H7 (cell line): ENCODE results near the gene DDX5. TPM values are rescaled to one million over a fixed set of nuclear protein-coding genes. Genes with fewer than 3 reads are reported as not detected.

Experiments used
- DNase-seq: peaks from one replicate; pipeline ENCODE4 v3.0.0; 2012
- H3K27me3 ChIP-seq: 2 replicates; pipeline ENCODE4 v1.6.0; 2011; ENCODE audit warnings: mild to moderate bottlenecking, low read length; ENCODE audit not compliant: control insufficient read depth, insufficient read depth
- H3K36me3 ChIP-seq: replicated peaks from 2 replicates; pipeline ENCODE4 v1.5.1; 2011; ENCODE audit warnings: low read length; ENCODE audit not compliant: control insufficient read depth, insufficient read depth
- H3K4me3 ChIP-seq: 2 replicates; pipeline ENCODE4 v1.5.1; 2011; ENCODE audit warnings: low read depth, mild to moderate bottlenecking, control low read depth, low read length, moderate library complexity; ENCODE audit not compliant: insufficient read depth
- total RNA-seq: library from RNA; depleted of rRNA; stranded (reverse); fragments of >200 nt; shearing (Covaris generic); gene quantifications from 2 replicates; pipeline ENCODE4 v1.2.3, GENCODE V29; 2014

The DDX5 gene
- total RNA-seq, 1 experiment from 2014 or later: 163 TPM

DNA sequence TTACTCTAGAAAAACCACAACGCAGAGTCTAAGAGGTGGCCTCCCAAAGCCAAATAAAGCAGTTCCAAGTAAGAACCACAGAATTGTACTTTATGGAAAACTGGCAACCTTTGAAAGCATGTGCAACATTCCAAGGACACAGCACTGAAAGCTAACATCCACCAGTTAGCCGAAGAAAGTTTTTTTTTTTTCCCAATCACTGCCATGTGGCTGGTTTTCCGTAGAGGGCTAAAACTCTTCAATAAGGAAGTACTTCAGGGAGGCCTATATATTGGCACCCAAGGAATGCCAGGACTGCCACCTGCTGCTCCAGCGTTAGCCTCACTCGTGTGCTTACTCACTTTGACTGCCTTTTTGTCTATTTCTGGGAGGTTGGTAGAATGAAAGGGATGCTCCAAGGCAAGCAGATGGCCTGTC lies 25.9 kb upstream of the DDX5 start:
- no peak for DNase-seq
- H3K4me3 ChIP-seq: no peak overlapping the region
- peaks cover 63% of the 10 kb centered on the region for H3K36me3 ChIP-seq
- no peaks in the 10 kb centered on the region for H3K27me3 ChIP-seq

DNA sequence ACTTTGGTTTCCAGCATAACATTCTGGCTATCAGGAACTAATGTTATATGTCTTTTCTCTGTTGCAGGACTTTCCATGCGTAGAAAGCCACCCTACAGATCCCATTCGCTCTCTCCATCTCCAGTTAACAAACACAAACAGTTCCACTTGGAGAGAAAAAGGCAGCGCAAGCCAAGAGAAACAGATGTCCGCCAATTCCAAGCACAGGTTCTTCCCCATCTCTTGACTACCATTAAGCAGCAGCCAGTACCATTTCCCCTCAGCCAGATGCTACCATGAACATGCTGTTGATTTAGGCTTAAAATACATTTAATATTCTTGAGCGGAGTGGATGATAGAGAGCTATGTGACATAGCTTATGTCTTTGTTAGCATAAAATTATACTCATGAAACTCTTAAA lies 23.1 kb upstream of the DDX5 start:
- Histone ChIP-seq H3K36me3 (peaks cover 57% of the 10 kb centered on the region), H3K4me3 (no peak overlapping the region), H3K27me3 (no peaks in the 10 kb centered on the region)
- DNase-seq: no peak

DNA sequence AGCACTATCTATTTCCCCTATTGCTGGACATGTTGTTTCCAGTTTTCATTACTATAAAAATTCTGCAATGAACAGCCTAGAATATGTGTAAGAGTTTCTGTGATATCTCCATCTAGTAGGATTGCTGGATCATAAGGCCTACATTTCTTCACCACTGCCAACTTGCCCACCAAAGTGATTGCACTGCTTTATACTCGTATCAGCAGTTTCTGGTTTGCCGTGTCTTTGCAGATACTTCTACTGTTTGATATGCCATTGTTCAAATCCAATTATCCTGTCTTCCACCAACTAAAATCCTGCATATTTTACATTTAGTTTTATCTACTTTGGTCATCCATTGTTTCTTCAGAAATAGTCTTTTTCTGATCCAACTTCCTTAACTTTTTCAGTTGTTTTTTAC lies 21.8 kb upstream of the DDX5 start:
- DNase-seq: no peak
- no peaks in the 10 kb centered on the region for H3K27me3 ChIP-seq
- H3K4me3 ChIP-seq: no peak overlapping the region
- peaks cover 53% of the 10 kb centered on the region for H3K36me3 ChIP-seq

DNA sequence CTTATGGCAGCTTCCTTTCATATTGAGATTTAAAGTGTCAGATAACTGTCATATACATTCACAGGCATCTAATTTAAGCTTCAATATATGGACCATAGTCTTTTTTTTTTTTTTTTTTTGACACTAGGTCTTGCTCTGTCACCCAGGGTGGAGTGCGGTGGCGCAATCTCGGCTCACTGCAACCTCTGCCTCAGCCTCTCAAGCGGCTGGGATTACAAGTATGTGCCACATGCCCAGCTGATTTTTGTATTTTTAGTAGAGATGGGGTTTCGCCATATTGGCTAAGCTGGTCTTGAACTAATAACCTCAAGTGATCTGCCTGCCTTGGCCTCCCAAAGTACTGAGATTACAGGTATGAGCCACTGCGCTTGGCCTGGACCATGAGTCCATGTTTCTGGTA lies 14.3 kb upstream of the DDX5 start:
- Histone ChIP-seq H3K36me3 (peaks cover 25% of the 10 kb centered on the region), H3K4me3 (no peak overlapping the region)

DNA sequence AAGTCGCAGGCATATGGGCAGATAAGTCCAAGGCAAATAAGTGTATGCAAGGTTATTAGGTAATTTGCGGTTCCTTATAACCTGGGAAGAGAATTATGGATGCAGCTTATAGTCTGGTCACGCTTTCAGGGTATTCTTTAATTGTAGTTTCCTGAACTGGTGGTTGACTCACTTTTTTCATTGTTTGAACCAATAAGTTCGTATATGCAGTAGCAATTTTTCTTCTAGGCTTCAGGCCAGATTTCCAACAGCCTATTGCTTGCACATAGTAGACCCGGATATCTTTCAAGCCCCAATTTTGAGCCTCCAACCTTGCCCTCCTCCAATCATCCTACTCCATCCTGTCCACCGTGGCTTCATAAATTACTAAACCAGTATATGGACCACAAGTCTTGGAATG lies 13.5 kb upstream of the DDX5 start:
- no peak overlapping the region for H3K4me3 ChIP-seq
- H3K36me3 ChIP-seq: peaks cover 29% of the 10 kb centered on the region
- no peak for DNase-seq
- H3K27me3 ChIP-seq: no peaks in the 10 kb centered on the region

More for the DNA sequence above, 14.3 kb upstream of the DDX5 start:
- H3K27me3 ChIP-seq: no peaks in the 10 kb centered on the region
- DNase-seq: no peak

DNA sequence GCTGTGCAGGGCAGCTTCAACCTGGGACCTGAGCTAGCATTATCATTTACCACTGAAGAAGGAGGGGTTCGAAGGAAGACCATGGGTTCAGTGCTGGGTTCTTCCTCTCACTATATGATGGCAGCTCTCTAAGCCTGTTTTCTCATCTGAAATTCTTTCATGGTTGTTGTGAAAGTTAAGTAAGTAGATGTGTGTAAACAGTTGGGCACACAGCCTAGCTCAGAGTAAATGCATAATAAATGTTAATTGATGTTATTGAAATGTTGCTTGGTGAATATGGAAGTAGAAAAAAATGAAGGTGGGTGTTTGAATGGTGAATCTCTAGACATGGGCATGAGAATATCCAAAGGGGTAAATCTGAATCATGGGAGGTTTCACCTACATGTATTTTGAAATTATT lies 9.7 kb upstream of the DDX5 start:
- DNase-seq: no peak
- Histone ChIP-seq H3K4me3 (no peak overlapping the region), H3K36me3 (peaks cover 26% of the 10 kb centered on the region), H3K27me3 (no peaks in the 10 kb centered on the region)

DNA sequence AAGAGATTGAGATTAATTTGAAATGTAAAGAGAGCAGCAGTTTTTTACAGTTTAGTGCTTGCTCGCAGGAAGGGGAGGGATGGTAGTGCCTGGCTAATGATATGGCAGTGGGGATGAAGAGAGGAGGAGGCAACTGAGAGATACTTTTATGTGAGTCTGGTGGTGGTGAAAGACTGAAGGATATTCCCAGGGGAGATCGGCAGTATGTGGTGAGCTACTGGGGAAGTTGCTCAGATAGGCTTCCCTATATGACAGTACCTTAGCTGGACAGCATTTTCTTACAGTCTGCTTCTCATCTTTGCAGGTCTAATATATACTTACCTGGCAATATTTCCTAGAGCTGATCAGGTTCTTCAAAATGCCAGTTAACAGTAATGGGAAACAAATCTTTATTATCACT lies 9.3 kb upstream of the DDX5 start:
- DNase-seq: no peak
- no peaks in the 10 kb centered on the region for H3K27me3 ChIP-seq
- H3K36me3 ChIP-seq: peaks cover 26% of the 10 kb centered on the region
- no peak overlapping the region for H3K4me3 ChIP-seq

DNA sequence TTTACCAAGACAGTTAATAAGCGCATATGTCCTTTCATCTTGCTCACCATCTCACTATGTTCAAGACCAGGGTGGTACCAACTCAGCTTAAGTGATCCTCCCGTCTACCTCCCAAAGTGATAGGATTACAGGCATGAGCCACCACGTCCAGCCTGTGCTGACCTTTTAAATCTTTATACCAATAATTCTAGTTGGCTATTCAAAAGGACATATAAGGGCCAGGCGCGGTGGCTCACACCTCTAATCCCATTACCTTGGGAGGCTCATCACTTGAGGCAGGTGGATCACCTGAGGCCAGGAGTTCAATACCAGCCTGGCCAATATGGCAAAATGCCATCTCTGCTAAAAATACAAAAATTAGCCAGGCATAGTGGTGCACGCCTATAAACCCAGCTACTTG lies 3.1 kb upstream of the DDX5 start:
- H3K36me3 ChIP-seq: peaks cover 20% of the 10 kb centered on the region

DNA sequence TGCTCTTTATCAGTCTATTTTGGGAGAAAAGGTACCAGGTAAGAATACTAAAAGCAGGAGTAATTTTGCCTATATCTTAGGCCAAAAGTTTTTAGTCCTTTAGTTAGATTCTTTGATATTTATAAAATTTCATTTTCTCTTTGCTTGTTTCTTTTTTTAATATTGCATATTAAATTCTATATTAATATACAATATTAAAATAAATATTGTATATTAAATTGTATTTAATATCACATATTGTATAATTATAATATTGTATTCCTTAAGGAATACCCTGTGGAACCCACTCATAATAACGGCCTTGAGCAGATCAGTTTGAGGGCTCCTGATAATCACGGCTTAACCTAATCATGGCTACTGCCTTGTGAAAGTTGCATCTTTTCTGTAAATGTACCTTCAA lies 2.6 kb upstream of the DDX5 start:
- Histone ChIP-seq H3K36me3 (peaks cover 23% of the 10 kb centered on the region), H3K4me3 (no peak overlapping the region; the same call in 1 of the 2 replicates), H3K27me3 (no peaks in the 10 kb centered on the region)
- DNase-seq: no peak

More for the DNA sequence above, 3.1 kb upstream of the DDX5 start:
- Histone ChIP-seq H3K4me3 (no peak overlapping the region), H3K27me3 (no peaks in the 10 kb centered on the region)
- DNase-seq: no peak

DNA sequence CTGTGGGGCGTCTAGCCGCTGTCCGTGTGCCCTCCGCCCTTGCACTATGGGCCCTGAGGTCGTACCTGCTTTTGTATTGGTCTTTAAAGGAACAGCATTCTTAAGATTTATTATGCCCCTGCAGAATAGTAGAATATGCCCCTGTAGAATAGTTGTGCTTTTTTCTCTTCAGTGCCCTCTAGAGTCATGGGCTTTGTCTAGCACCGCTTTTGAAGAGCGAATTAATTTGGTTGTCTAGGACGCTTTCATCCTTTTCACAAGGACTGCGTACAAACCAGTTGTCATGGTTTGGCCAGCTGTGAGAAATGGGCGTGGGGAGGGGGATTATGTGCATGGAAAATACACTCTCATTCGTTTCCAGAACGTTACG lies 1.3 kb upstream of the DDX5 start:
- Histone ChIP-seq H3K36me3 (peaks cover 30% of the 10 kb centered on the region), H3K27me3 (no peaks in the 10 kb centered on the region), H3K4me3 (peak overlapping the region; percentile 97)
- peak; percentile 51 for DNase-seq

DNA sequence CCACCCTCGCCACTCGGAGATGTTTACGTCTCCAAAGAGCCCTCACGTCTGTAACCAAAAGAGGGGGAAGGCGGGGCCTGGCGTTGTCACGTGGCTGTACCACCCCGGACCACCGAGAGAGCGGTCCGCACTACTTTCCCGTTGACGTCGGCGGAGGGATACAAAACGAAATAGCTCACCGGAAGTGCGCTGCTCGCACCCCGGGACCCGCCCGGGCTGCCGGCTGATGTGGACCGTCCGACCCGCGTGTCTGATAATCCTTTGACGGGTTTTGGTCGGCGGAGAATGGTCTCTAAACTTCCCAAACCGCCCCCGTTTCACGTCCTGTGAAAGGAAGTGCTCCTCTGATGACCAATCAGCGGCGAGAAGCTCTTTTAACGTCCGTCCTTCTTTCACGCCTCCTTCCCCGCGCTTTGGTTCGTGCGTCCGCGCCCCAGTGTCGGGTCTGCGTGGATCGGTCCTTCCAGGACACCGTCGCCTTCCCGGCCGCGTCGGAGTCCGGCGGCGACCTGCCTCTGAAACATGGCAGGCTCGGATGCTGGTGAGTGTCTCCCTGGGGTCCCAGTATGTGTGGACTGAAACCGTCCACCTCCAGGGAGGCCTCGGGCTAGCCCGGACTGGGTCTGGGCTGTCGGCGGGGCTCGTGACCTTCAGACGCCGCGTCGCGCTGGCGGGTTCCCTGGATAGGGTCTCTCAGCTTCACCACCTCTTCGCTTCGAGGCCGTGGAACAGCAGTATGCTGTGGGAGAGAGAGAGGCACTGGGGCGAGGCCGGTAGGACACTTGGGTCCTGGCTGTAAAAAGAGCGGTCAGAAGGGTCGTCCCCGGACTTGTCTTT lies 705 bp upstream of the DDX5 start, which contains the start of gene CEP95:
TSS of gene CEP95 (plus strand) at position 402 of the 837 bp plus-strand sequence. CDS start at position 523, 121 bp downstream.
- H3K36me3 ChIP-seq: peaks cover 32% of the 10 kb centered on the region
- H3K27me3 ChIP-seq: no peaks in the 10 kb centered on the region
- DNase-seq: peak; percentile 94
- peak within 1 kb of the TSS; percentile 97 for H3K4me3 ChIP-seq

DNA sequence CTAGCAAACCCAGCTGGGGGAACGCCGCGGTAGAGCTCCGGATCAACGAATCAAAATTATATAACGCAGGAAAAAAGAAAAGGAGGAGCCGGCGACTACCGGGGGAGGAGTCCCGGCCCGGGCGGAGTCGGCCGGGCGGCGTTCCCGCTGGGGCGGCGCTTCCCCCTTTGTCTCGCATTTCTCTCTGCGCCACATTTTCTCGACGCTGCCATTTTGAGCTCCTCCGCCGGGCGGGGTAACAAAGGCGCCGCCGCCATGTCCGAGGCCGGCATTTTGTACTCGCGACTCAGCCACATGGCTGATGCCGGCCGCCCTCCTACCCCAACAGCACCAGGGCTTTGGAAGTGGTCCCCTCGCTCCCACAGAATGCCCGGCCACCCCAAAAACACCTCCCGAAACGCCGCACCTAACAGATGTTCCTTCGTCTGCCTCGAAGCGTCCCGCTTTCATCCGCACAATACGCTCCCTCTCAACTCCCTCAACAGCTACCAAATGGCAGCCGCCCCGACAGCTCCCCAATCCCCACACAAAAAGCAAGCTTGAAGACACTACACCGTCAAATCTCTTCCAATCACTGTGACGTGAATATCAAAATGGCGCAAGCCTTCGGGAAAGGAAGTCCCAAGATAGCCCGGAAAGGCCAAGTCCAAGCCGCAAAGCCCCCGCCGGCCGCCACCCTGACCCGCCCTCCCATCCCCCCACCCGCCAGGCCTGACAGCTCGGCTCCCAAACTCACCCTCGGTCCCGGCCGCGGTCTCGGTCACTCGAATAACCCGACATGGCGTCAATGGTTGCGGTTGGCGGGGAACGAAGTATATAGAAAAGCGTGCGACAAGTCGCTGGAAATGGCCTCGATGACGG lies 519 bp downstream of the DDX5 start:
- Histone ChIP-seq H3K4me3 (peak overlapping the region; percentile 97), H3K36me3 (peaks cover 44% of the 10 kb centered on the region)
- DNase-seq: peak; percentile 80

DNA sequence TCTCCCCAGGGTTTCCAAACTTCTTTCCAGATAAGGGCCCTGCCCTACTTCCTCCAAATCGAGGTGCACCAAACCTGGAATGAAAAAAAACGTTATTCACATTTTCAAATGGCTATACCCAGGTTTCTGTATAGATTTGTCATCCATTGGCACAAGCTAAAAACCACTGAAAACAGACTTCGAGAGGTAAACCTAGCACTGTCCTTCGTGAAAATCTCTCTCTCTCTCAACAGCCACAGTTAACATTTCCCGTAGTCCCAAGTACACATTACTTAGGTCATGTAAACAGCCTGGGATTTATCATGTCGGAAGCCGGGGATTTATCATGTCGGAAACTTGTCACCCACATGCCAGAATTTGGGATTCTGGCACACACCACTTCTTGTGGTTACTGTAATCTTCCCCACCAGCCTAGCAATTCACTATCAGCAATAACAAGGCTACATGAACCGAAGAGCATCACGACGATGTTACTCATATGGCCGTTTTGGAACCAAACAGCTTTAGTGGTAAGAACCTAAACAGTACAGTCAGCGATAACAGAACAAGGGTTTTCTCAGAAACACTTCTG lies 1.2 kb downstream of the DDX5 start:
- peak overlapping the region; percentile 97 for H3K4me3 ChIP-seq
- H3K27me3 ChIP-seq: no peaks in the 10 kb centered on the region
- DNase-seq: no peak
- H3K36me3 ChIP-seq: peaks cover 47% of the 10 kb centered on the region

More for the DNA sequence above, 519 bp downstream of the DDX5 start:
- no peaks in the 10 kb centered on the region for H3K27me3 ChIP-seq

DNA sequence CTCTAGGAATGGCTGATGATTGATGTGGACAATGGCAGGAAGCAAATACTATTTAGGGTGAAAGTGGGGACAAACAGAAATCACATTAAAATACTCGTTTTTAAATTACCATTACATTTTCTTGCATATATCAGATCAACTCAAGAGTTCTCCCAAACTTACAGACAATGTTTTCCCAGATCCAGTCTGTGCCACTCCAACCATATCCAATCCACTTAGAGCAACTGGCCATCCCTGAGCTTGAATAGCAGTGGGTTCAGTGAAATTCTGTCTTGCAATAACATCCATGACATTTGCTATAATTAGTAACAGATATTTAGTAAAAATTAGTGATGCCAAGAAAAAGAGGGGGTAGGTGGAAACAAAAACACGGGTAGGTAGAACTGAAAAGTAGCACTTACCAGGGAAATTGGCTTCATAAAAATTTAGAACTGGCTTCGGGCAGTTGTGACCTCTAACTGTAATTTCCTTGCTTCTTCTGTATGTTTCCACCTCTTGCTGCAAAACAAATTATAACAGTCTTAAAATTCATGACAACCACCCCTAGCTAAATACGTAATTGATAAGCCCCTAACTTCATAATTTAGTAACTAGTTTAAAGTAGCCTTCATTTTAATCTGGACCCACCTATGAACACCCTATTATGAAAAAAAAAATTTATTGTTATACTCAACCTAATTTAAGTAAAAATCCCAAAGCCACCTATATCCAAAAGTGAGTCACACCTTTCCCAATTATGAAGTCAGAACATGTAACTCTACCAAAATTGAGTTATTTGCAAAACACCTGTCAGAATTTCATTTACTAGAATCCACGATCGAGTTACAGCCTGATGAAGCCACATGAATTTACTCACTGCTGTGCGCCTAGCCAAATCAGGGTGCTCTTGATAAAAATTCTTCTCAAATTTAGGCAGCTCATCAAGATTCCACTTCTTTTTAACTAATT lies 2.0 kb downstream of the DDX5 start:
- no peak for DNase-seq
- H3K36me3 ChIP-seq: peaks cover 47% of the 10 kb centered on the region
- peak overlapping the region; percentile 97 for H3K4me3 ChIP-seq
- H3K27me3 ChIP-seq: no peaks in the 10 kb centered on the region
